Retina (tissue), 1 donor: Measurements from ENCODE around the gene FRY.
"Not testable (repeated sequence)": the region's sequence is repeated elsewhere in the genome, so short reads cannot be mapped to it uniquely, and the experiment has no call there.

ENCODE experiments used
- DNase-seq: peaks from one replicate; pipeline ENCODE4 v3.0.0-alpha.2; 2016

FRY gene

DNA sequence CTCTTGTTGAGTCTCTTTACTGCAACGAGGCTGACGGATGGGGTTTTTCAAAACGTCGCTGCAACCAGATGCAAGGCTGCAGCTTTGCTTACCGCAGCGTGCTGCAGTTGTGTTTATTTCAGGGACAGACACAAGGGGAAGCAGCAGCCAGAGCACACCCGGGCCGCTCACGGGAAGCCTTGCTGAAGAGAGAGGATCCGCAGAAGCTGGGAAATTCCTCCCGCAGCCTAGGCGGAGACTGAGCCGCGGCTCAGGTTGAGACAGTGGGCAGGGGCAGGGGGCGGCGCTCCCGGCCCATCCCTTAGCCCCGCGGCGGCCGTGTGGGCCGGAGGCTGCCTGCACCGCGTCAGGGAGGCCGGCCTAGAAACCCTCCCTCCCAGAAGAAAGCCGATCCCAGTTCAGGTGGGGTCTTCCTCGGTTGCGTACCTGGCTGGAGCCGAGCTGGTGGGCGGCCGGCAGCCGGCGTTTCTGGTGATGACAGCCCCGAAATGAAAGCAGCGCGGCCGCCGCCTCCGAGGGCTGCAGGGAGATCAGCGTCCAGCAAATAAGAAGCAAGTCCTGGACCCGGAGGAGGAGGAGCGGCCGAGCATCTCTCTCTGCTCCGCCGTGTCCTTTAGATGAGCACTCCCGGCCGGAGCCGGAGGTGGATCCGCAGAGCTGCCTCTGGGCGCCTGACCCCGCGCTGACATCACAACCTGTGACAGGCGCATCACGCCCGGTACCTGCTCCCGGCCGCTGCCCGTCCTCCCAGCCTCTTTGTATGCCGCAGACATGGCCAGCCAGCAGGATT is at the start of gene FRY:
TSS of gene FRY (plus strand) at position 750 of the 790 bp plus-strand sequence. CDS start at position 772, 22 bp downstream.
- peak; percentile 93 for DNase-seq

DNA sequence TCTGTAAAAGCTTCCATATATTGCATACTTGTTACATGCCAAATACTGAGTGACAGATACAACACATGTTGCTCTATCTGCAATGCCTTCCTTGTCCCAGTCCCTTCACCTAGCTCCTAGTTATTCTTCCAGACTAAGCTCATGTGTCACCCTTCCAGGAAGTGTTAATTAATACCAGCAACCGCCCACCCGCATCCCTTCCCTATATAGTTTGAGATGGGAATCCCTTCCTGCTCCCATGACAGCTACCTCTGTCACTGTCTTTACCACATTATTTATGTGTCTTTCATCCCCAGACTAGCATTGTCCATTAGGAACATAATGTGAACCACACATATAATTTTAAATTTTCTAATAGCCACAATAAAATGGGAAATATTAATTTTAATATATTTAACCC is 49.5 kb upstream of the FRY start:
- no peak for DNase-seq

GRCh38 chr13:31982540-31982939 is 49.0 kb upstream of the FRY start:
- no peak for DNase-seq

GRCh38 chr13:31983696-31984095 is 47.9 kb upstream of the FRY start:
- not testable (repeated sequence) for DNase-seq

DNA sequence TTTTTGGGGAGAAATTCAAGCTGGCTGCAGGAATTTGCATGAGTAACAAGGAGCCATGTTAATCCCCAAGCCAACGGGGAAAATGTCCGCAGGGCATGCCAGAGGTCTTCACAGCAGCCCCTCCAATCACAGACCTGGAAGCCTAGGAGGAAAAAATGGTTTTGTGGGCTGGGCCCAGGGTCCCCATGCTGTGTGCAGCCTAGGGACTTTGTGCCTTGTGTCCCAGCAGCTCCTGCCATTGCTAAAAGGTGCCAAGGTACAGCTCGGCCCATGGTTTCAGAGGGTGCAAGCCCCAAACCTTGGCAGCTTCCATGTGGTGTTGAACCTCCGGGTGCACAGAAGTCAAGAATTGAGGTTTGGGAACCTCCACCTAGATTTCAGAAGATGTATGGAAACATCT is 47.2 kb upstream of the FRY start:
- DNase-seq = not testable (repeated sequence)

DNA sequence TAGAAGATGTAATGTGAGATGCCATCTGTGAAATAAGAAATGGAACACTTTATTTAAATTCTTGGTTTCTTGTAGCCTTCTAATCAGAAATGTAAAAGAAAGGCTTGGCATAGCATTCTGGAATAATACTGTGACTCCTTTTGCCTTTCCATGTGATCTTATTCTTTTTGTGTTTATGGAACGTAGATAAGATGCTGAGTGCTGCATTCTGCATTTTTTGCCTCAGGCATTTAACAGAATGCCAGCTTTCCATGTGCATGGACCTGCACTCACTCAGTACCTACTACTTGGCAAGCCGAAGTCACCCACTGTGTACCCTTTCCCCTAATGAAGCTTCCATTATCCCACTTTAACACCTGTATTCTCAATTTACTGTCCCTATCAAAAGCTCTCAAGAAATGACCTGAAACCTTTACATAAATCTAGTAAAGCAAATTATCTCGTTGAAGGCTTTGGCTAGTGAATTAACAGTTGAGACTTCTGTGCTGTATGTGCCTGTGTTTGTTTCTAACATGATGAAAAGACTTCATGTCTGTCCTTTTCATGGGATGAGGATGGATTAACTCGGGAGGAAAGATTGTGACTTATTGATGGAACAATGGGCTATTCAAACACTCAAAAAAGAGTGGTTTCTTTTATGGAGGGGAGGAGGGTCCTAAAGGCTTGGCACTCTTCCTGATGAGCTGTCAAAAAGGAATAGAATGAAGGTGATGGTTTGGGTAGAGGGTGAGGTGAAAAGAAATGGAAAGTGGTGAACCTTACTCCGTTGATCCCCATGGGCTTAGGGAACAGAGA is 44.7 kb upstream of the FRY start:
- no peak for DNase-seq

DNA sequence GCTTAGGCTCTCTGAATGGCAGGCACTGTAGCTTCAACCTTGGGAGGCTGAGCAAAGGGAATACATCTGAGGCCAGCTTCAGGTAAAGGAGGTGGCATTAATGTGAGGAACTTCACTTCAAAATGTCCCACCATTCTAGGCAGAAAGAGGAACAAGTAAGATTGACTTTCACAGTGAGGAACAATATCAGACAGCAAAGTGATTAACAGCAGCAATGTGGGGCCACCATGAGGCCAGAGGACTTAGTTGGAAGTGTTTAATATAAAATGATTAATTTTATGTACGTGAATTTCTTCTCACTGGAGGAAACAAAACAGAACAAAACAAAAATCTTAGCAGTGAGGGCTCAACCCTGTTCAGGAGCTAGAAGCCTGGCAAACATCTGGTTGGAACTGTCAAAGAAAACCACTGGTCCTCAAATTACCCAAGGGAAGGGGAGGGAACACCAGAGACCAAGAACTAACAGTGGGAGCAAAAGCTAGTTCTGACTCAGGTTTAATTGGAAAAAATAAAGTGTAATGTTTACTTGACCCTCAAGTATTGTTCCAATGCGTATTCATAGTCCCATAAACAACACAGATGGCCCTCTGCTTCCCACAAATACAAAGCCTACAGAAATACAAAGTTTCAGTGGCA is 43.9 kb upstream of the FRY start:
- no peak for DNase-seq

DNA sequence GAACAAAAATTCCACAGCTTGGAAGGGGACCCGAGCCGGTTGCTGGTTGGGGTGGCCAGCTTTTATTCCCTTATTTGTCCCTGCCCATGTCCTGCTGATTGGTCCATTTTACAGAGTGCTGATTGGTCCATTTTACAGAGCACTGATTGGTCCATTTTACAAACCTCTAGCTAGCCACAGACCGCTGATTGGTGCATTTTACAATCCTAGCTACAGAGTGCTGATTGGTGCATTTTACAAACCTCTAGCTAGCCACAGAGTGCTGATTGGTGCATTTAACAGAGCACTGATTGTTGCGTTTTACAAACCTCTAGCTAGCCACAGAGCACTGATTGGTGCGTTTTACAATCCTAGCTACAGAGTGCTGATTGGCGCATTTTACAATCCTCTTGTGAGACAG is 37.2 kb upstream of the FRY start:
- DNase-seq = not testable (repeated sequence)

- no peak for DNase-seq
Measured at GRCh38 chr13:31996601-31997000, 35.0 kb upstream of the FRY start.

GRCh38 chr13:31997641-31998040 is 33.9 kb upstream of the FRY start:
- no peak for DNase-seq

DNA sequence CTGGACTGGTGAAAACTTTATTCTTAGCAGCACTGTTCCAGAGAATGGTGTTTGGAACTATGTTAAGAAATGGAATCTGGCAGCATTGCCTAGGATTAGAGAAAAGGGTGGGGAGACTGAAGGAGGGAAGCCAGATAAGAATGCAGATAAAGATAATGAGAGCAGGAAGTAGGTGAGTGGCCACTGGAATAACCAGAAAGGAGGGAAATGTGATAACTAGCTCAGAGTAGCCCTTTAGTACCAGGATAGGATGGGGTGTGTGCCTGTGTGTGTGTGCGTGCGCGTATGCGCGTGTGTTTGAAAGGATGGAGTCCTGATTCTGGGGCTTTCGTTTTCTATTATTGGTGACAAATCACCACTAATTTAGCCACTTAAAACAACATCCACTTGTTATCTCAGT is 33.4 kb upstream of the FRY start:
- no peak for DNase-seq

DNA sequence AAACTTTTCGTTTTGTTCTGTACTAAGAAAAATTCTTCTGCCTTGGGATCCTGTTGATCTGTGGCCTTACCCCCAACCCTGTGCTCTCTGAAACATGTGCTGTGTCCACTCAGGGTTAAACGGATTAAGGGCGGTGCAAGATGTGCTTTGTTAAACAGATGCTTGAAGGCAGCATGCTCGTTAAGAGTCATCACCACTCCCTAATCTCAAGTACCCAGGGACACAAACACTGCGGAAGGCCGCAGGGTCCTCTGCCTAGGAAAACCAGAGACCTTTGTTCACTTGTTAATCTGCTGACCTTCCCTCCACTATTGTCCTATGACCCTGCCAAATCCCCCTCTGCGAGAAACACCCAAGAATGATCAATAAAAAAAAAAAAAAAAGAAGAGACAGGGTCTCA is 30.8 kb upstream of the FRY start:
- not testable (repeated sequence) for DNase-seq

- no peak for DNase-seq
Measured at GRCh38 chr13:32001154-32001768, 30.3 kb upstream of the FRY start.

DNA sequence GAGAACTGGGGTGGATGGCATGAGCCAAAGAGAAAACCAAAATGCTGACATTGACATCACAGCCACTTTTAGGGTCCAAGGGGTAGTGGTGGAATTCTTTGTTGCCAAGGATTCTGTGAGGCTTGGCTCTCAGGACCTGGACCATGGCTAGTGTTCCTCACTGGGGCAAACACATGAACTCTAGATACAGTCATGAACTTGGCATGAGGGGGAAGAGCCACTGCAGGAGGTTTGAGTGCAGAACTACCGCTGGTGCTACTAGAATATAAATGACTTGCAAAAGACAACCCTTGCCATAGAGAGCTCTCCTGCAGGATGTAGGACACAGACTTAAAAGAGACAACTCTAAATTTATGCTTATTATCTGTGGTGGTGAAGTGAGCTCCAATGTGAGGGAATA is 29.8 kb upstream of the FRY start:
- no peak for DNase-seq

GRCh38 chr13:32002873-32003272 is 28.7 kb upstream of the FRY start:
- no peak for DNase-seq

- no peak for DNase-seq
Measured at GRCh38 chr13:32007494-32007893, 24.1 kb upstream of the FRY start.

- DNase-seq = no peak
Measured at GRCh38 chr13:32008518-32009175, 22.9 kb upstream of the FRY start.

DNA sequence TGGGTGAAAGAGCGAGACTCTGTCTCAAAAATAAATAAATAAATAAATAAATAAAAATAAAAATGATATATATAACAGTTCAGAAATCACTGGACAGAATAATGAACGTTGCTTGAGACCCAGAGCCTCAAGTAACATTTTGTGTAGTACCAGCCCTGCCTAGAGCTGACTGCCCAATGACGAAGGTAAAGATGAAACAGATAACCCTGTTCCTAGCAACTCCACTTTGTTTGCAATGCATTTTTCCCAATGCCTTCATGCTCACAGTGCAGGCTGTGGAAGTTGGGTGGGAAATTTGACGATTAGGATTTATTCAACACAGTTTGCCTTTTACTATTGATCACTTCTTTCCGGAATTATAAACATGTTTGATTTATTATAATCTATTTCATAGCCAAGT is 22.2 kb upstream of the FRY start:
- DNase-seq = no peak

DNA sequence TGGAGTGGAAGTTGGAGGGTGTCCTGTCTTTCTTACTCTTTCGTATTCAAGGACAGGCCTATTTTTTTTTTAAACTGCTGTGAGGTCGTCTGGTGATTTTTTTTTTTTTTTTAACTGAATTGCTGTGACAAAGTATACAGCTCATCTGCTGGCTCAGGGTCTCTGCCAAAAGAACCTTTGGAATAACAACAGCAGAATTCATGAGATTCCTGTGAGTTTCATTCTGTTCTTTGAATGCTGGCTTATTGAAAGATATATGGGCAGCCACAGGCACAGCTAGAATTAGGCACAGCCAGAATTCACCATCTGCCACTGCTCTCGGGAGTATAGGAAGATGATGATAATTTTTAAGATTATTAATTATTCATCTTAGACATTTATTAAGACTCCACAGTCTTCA is 21.4 kb upstream of the FRY start:
- DNase-seq = no peak

DNA sequence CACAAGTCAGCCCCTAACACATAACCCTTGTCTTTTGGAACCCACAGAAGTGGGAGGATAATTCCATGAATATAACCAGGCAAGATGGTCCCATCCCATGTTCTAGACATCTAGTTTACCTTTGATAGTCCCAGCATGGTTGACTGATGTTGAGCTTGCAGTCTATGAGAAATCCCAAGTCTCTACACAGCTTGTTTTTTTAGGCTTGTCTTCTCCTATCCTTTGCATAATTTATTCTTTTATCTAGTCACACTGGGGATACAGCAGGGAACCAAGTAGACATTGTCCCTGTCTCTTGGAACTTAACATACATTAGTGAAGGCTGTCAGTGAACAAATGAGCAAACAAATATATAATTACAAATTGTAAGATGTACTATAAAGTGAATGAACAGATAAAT is 19.6 kb upstream of the FRY start:
- no peak for DNase-seq

GRCh38 chr13:32013181-32013580 is 18.4 kb upstream of the FRY start:
- no peak for DNase-seq

- DNase-seq = no peak
Measured at GRCh38 chr13:32016119-32016518, 15.5 kb upstream of the FRY start.

DNA sequence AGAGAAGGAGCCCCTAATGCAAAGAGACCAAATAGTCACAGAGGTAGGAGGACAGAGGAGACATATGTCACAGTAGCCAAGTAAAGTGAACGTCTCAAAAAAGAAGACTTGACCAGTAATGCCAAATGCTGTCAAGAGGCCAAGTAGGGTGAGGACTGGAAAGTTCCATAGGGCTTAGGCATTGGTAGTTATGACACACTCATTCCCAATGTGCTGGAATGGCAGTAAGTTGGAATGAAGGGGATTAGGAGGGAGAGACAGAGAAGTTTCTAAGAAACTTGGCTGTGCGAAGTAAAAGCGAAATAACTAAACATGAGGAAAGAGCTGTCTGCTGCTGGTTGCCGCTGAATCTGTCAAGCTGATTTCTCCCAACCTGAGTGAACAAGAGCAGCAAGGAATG is 14.9 kb upstream of the FRY start:
- DNase-seq = no peak
